NCI-H748 (cell line): ENCODE data around the gene CLDN3.
A peak's percentile ranks its signal among the peaks of the same experiment; 100 is the strongest.

Experiments
- DNase-seq: peaks from one replicate; lab custom pipeline; 2025; ENCODE audit not compliant: unreplicated experiment; lab: John Stamatoyannopoulos, UW

The CLDN3 gene

GRCh38 chr7:73773700-73774517 lies 3.8 kb upstream of the CLDN3 start:
- no peak for DNase-seq

GRCh38 chr7:73770860-73771670 lies 995 bp upstream of the CLDN3 start:
- DNase-seq = no peak

- peak; percentile 71 for DNase-seq
Observed at GRCh38 chr7:73769481-73770001, 529 bp downstream of the CLDN3 start.

DNA sequence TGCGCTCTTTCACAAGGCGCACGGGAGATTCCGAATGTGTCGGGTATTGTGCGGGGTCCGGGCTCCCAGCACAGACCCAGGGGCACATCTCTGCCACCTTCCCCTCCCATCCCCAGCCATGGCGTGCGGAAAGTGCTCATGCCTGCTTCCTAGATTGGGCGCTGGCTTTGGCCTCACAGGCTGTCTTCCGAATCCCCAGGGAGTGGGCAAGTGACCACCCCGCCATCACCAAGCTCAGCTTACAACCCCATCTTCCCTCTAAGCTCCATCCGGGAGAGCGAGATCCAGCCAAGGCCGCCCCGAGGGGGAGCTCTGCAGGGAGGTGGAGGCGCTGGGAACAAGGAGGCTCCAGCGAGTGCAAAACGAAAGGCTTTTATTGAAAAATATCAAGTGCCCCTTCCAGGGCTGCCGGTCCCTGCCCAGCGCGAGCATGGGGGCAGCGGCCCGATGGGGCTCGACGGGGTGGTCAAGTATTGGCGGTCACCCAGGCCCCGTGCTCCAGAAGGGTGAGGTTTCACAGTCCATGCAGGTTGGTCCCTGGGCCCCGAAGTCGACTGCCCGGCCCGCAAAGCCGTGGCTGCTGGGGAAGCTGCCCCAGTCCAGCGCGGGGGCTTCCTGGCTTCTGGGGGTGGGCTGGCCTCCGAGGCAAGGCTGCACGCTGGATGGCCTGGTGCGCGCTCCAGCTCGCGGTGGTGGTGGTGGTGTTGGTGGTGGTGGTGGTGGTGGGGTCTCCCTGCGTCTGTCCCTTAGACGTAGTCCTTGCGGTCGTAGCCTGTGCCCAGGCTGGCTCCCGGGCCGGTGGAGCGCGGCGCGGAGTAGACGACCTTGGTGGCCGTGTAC lies 1.2 kb downstream of the CLDN3 start:
- DNase-seq = peak; percentile 40

DNA sequence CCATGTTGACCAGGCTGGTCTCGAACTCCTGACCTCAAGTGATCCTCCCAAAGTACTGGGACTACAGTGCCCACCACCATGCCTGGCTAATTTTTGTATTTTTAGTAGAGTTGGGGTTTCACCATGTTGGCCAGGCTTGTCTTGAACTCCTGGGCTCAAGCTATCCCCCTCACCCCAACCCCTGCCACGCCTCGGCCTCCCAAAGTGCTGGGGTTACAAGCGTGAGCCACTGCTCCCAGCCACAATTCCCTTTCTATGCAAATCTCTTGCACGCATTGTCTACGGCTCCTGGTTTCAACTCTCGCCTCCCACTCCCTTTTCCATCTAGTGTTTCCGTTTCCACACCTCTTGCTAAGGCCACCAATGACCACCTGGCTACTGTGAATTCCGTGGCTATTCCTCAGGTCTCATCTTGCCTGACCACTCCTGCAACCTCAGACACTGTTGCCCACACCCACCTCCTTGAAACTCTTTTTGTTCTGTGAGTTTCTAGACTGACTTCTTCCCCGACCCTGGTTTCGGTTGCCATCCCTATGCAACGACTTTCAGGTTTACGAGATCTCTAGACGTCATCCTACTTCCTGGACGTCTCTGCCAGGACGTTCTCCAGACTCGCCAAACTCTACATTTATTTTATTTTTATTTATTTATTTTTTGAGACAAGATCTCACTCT lies 3.4 kb downstream of the CLDN3 start:
- DNase-seq = no peak

GRCh38 chr7:73762659-73762999 lies 7.4 kb downstream of the CLDN3 start:
- no peak for DNase-seq

DNA sequence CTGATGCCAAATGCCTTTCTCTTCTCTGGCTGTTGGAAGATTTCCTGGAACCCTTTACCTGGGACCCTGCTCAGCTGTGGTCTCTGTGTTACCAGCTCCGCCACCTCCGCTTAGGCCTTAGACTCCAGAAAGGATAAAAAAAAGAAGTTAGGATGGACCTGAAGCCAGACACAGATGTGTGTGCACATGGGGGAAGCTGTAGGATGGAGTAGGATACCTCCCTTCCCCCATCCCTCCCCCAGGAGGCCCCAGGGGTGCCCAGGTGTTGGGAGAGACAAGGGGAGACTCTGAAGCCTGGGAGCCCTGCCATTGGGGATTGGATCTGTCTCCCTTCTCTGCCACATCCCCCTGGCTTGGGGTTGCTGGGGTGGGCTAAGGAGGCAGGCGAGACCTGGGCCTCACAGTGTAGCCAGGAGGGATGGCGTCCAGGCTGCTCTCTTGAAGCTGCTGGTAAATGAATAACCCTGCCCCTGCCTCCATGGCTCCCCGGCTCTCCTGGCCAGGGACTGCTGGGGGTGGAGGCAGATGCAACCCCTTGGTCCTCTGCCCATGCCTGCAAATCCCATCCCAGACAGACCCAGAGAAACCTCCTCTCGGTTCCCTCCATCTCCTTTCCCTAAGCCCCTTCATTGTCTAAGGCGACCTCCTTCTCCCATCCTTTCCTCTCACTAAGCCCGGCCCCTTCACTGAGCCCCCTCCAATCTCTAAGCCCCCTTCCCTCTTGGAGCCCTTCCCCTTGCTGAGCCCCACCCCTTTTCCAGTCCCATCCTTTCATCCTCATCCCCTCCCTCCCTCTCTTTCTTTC lies 8.0 kb downstream of the CLDN3 start:
- no peak for DNase-seq

GRCh38 chr7:73758581-73759138 lies 11.4 kb downstream of the CLDN3 start:
- no peak for DNase-seq

GRCh38 chr7:73749931-73750776 lies 19.9 kb downstream of the CLDN3 start:
- DNase-seq = no peak

- DNase-seq = no peak
Observed at GRCh38 chr7:73746378-73746777, 23.7 kb downstream of the CLDN3 start.

DNA sequence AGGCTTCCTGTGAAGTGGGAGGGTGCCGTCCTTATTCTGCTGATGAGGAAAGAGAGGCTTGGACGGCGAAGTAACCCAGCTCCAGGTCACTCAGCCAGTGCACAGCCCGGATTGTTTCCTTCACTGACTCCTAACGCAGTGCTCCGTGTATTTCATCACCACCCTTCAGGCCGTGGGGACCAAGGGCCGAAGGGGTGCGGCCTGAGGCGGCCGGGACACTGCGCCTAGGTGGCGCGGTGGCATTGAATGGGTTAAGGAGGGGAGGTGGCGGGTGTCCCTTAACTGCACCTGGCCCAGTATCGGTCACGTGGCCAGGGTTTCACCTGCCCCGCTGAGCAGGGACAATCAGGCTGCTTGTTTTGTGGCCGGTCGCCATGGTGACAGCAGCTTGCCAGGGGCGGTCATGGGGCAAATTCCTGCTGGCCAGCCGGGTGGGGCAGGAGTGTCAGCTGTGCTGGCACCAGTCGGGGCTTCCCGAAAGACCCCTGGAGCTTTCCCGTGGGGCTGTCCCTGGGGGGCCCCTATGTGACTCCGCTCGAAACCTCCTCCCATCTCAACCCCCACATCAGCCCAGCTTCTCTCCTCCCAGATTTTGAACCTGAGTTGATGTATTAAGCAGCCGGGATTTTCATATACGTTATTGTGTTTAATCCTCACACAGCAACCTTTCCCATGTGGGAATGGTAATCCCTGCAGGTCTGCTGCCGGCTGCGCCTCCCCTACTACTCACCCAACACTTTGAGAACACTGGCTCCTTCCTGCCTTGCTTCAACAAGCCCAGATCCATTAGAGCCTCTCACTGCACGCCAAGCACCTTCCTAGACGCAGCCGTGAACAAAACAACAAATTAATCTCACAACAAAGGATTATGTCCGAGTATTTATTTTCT lies 27.1 kb downstream of the CLDN3 start:
- DNase-seq = peak; percentile 99

DNA sequence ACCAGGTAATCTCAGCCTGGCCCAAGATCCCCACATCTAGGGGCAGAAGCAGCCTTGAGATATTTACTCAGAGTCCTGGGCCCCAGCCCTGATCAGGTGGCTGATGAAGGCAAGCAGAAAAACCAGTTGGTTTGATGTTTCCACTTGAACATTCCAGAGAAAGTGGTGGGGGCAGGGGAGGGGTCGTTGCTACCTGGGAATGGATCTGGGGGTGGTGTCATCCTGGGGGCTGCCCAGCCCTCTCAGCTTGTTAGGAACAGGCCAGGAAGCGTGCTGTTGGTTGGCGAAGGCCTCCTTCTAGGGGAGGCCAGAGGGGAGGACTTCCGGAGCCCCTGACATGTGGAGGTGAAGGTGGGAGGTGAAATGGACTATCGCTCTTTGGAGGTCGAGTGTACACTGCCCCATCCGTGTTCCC lies 27.7 kb downstream of the CLDN3 start:
- peak; percentile 86 for DNase-seq

- DNase-seq = peak; percentile 81
Observed at GRCh38 chr7:73741600-73741999, 28.5 kb downstream of the CLDN3 start.

DNA sequence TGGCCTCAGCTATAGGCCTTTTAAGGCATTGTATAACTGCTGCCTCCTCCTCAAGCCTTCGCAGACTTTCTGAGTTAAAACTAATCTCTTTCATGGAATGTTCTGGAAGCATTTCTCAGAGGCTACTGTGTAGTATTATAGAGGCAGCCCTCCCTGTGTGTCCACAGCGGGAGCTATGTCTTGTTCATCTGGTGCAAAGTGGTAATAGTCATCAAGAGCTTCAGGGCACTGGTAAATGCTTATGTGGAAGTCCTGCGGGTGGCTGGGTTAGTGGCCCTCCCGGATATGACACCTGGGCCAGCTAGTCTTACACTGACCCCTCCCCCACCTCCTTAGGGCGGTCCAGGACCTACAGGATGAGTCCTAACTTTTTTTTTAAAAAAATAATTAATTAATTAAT lies 29.3 kb downstream of the CLDN3 start:
- DNase-seq = no peak

DNA sequence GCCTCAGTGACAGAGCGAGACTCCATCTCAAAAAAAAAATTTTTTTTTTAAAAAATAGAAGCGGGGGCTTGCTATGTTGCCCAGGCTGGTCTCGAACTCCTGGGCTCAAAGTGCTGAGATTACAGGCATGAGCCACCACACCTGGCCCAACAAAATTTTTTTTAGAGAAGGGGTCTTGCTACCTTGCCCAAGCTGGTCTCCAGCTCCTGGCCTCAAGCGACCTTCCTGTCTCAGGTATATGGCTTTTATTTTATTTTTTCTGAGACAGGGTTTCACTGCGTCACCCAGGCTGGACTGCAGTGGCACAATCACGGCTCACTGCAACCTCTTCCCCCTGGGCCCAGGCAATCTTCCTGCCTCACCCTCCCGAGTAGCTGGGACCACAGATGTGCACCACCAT lies 29.9 kb downstream of the CLDN3 start:
- no peak for DNase-seq

- no peak for DNase-seq
Observed at GRCh38 chr7:73739387-73739767, 30.7 kb downstream of the CLDN3 start.

GRCh38 chr7:73738612-73739386 lies 31.3 kb downstream of the CLDN3 start, which contains the start of gene ABHD11:
Gene ABHD11 (minus strand): TSS chr7:73738802. CDS start chr7:73738770, 32 bp downstream.
- peak; percentile 98 for DNase-seq
